Testis (tissue), 3 donors: ENCODE results near the gene CNIH3. TPM values are rescaled to one million over a fixed set of nuclear protein-coding genes. Genes with fewer than 3 reads are reported as not detected.

Source experiments
- DNase-seq: peaks from one replicate; pipeline ENCODE4 v3.0.0-alpha.2; 2019
- H3K27ac ChIP-seq, 2 donors: fragments of 200-600 bp; sonication (generic); one replicate each; pipeline ENCODE4 v1.5.1; 2019
- H3K27me3 ChIP-seq: fragments of 200-600 bp; sonication (generic); one replicate; pipeline ENCODE4 v1.5.1; 2019
- H3K36me3 ChIP-seq: fragments of 200-600 bp; sonication (generic); one replicate; pipeline ENCODE4 v1.5.1; 2017; ENCODE audit warnings: low read depth; ENCODE audit errors: missing control alignments
- H3K4me1 ChIP-seq: fragments of 200-600 bp; sonication (generic); one replicate; pipeline ENCODE4 v1.5.1; 2019
- H3K4me3 ChIP-seq, 2 donors: fragments of 200-600 bp; sonication (generic); one replicate each; pipeline ENCODE4 v1.5.1; 2017 to 2019
- H3K9me3 ChIP-seq: fragments of 200-600 bp; sonication (generic); one replicate; pipeline ENCODE4 v1.5.1; 2017
- POLR2A ChIP-seq: fragments of 450-650 bp; IDR thresholded peaks from one replicate; pipeline ENCODE4 v1.6.1; 2017; ENCODE audit warnings: antibody characterized with exemption, mild to moderate bottlenecking, moderate library complexity
- WGBS, 2 donors: methylation state at CpG; one replicate each; pipeline ENCODE4 v1.1.5; 2018; 5-methylcytosine and 5-hydroxymethylcytosine counted together
- intact Hi-C: fragments of 100-400 bp; cut with DNase I; formaldehyde crosslinking; loops from one replicate; pipeline ENCODE4 v1.15.1; 2023; ENCODE audit warnings: low total_unique reads
- polyA plus RNA-seq: library from polyadenylated mRNA; stranded (reverse); fragments of 350-450 nt; fragmentation: Illumina TruSeq; extraction: RNeasy Lipid Tissue Mini Kit (QIAGEN cat#74804); gene quantifications from one replicate; pipeline ENCODE4 v1.2.3, GENCODE V29; 2014; ENCODE audit warnings: low read depth, low replicate concordance; ENCODE audit not compliant: insufficient read depth
- total RNA-seq, 2 donors: library from RNA; depleted of rRNA; stranded (reverse); fragments of >200 nt; gene quantifications; one replicate each; pipeline ENCODE4 v1.2.3, GENCODE V29; 2016
- TF ChIP-seq, protein P1 (sequence below), 3 experiments: fragments of 450-650 bp in 2 of 3; fragments of 200-600 bp in 1 of 3; sonication (generic) in 1 of 3; IDR thresholded peaks; one replicate each; pipeline ENCODE4 v1.5.1; 2016 to 2019; ENCODE audit warnings: antibody characterized with exemption in 3 of 3, mild to moderate bottlenecking in 2 of 3, moderate library complexity in 1 of 3

Gene CNIH3
- total and polyA plus RNA-seq, 3 donors from 2014 or later, result 8.5 to 9.8 (median 8.5) TPM

DNA sequence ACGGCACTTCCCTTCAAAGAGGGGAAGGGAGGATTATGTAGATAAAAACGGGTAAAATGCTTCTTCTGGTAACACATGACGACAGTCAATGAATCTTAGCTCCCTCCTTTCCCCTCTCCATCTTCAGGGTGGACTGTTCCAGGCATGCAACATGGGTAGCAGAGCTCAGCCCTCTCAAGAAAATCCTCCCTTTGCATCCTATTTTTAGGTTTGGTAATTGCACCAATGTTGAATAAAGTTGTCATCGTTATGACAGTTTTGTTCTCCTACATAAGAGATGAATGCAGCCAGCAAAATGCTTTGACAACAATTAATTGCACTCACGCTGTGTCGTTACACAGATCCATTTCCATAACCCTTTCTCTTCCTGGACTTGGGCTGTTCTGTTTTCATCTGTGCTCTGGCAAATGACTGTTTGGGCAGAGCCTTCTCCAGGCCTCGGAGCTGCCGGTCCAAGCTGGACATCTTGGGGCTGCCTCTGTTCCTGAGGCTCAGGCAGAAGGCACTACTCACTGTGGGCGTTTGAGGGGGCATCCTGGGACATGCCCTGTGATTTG lies 127.6 kb downstream of the CNIH3 start:
- intact Hi-C loops, result no loop called here
- H3K4me3 ChIP-seq, result no peak overlapping the region
- no peaks in the 10 kb centered on the region for H3K27me3 ChIP-seq
- H3K4me1 ChIP-seq, result no peaks in the 10 kb centered on the region
- no peaks in the 10 kb centered on the region for H3K36me3 ChIP-seq
- 72 to 77% methylated on average over 9 of the region's 9 CpGs for WGBS, 2 donors
- H3K27ac ChIP-seq, result no peak overlapping the region
- no peak for DNase-seq
- H3K9me3 ChIP-seq, result no peaks in the 10 kb centered on the region
- no peak for TF ChIP-seq POLR2A
- TF ChIP-seq, protein P1, sequence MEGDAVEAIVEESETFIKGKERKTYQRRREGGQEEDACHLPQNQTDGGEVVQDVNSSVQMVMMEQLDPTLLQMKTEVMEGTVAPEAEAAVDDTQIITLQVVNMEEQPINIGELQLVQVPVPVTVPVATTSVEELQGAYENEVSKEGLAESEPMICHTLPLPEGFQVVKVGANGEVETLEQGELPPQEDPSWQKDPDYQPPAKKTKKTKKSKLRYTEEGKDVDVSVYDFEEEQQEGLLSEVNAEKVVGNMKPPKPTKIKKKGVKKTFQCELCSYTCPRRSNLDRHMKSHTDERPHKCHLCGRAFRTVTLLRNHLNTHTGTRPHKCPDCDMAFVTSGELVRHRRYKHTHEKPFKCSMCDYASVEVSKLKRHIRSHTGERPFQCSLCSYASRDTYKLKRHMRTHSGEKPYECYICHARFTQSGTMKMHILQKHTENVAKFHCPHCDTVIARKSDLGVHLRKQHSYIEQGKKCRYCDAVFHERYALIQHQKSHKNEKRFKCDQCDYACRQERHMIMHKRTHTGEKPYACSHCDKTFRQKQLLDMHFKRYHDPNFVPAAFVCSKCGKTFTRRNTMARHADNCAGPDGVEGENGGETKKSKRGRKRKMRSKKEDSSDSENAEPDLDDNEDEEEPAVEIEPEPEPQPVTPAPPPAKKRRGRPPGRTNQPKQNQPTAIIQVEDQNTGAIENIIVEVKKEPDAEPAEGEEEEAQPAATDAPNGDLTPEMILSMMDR (IDR thresholded peaks at IDR 0.05), result no peak

DNA sequence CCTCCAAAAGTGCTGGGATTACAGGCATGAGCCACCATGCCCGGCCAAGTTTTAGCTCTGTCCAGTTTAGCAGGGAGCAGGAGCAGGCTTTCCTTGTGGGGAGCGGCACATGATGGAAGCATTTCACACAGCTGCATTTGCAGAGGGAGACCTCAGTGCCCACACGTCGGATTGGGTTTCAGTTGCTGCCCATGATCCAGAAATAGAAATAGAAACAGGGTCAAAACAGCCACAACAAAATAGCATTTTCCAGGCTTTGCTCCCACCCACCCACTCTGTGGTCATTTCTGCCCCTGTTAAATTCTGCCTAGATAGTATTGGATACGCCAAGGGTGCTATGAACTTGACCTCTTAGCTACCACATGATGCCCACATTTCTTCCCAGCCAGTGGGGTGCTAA lies 128.4 kb downstream of the CNIH3 start:
- Histone ChIP-seq H3K4me3 (no peak overlapping the region), H3K36me3 (no peaks in the 10 kb centered on the region), H3K27ac (no peak overlapping the region), H3K27me3 (no peaks in the 10 kb centered on the region), H3K4me1 (no peaks in the 10 kb centered on the region), H3K9me3 (no peaks in the 10 kb centered on the region)
- DNase-seq, result no peak
- WGBS, 2 donors, result 93 to 98% methylated on average over 4 to 5 of the region's 5 CpGs
- TF ChIP-seq POLR2A, result no peak
- TF ChIP-seq, protein P1 (IDR thresholded peaks at IDR 0.05), result no peak
- intact Hi-C loops, result no loop called here

DNA sequence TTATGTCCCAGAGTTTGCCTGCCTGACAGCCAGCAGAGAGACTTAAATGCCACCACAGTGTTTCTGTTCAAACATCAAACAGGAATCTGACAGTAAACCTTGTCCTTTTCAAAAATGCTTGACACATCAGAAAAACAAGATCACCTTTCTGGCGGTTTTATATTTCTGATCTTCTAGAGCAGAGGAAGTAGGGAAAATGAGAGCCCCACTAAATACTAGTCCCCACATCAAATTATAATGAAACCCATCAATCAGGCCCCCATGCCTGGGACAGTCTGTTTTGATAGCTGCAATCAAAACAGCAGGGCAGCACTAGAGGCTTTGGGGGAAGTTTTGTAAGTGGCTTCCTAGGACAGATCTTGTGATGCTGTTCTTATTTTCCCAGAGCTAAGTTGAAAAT lies 129.3 kb downstream of the CNIH3 start:
- 95 to 96% methylated on average over 1 of the region's 1 CpG for WGBS, 2 donors
- Histone ChIP-seq H3K36me3 (no peaks in the 10 kb centered on the region), H3K27ac (no peak overlapping the region), H3K4me3 (no peak overlapping the region), H3K4me1 (no peaks in the 10 kb centered on the region), H3K27me3 (no peaks in the 10 kb centered on the region), H3K9me3 (no peaks in the 10 kb centered on the region)
- TF ChIP-seq, protein P1 (IDR thresholded peaks at IDR 0.05), result no peak
- TF ChIP-seq POLR2A, result no peak
- intact Hi-C loops, result no loop called here
- DNase-seq, result no peak

DNA sequence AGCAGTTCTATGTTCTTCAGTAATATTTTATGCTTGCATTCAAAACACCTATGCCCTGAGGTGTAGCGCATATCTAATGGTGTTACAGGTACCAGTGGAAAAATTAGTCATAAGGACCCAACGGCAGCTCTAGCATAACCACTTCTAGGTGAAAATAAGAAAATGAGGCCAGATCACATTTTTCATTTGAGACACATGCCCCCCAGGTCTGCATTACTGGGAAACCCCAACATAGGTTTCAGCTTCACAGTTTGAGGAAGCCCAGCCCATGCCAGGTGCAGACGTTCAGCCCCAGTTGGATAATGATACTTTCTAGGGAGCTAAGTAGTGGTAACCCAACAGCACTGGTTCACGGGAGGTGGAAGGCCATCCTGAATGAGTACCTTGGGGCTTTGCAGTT lies 129.8 kb downstream of the CNIH3 start:
- Histone ChIP-seq H3K27me3 (no peaks in the 10 kb centered on the region), H3K9me3 (no peaks in the 10 kb centered on the region), H3K4me3 (no peak overlapping the region), H3K36me3 (no peaks in the 10 kb centered on the region), H3K4me1 (no peaks in the 10 kb centered on the region), H3K27ac (no peak overlapping the region)
- WGBS, 2 donors, result 90 to 92% methylated on average over 4 of the region's 4 CpGs
- no peak for DNase-seq
- intact Hi-C loops, result no loop called here
- TF ChIP-seq, protein P1 (IDR thresholded peaks at IDR 0.05), result no peak
- TF ChIP-seq POLR2A, result no peak

DNA sequence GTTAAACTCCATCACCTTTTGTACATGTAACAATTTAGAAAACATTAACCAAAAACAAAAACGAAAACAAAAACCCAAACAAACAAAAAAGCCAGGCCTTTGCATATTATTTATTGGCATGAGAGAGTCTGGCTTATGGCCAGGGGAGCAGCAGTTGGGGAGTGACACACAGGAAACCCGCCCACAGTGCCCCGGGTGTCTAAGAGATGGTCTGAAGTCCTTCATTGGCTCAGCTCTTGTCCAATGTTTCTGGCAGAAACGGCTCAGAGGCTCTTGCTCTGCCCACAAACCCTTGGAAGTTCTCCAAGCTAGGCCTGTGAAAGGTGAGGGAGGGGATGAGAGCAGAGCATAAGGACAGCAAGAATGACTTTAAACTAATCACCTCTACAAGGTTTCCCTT lies 131.5 kb downstream of the CNIH3 start:
- intact Hi-C loops, result no loop called here
- no peak for DNase-seq

More for the DNA sequence above, 131.5 kb downstream of the CNIH3 start:
- no peaks in the 10 kb centered on the region for H3K27me3 ChIP-seq
- TF ChIP-seq, protein P1 (IDR thresholded peaks at IDR 0.05), result no peak
- no peak for TF ChIP-seq POLR2A
- H3K36me3 ChIP-seq, result no peaks in the 10 kb centered on the region
- no peak overlapping the region for H3K27ac ChIP-seq
- no peaks in the 10 kb centered on the region for H3K4me1 ChIP-seq
- H3K9me3 ChIP-seq, result no peaks in the 10 kb centered on the region
- no peak overlapping the region for H3K4me3 ChIP-seq
- 51 to 59% methylated on average over 4 of the region's 4 CpGs for WGBS, 2 donors
